NT2/D1 (cell line): ENCODE data around the gene APOBR.

Experiments
- SUZ12 ChIP-seq: IDR thresholded peaks from 2 replicates; pipeline ENCODE4 v1.6.1; 2011; ENCODE audit not compliant: insufficient read length, insufficient read depth; ENCODE audit errors: extremely low read depth
- YY1 ChIP-seq: IDR thresholded peaks from 2 replicates; pipeline ENCODE4 v1.6.1; 2011; ENCODE audit not compliant: insufficient read length, insufficient read depth
- ZNF274 ChIP-seq: IDR thresholded peaks from 2 replicates; pipeline ENCODE4 v1.6.1; 2011; ENCODE audit warnings: mild to moderate bottlenecking, low read depth, low read length

DNA sequence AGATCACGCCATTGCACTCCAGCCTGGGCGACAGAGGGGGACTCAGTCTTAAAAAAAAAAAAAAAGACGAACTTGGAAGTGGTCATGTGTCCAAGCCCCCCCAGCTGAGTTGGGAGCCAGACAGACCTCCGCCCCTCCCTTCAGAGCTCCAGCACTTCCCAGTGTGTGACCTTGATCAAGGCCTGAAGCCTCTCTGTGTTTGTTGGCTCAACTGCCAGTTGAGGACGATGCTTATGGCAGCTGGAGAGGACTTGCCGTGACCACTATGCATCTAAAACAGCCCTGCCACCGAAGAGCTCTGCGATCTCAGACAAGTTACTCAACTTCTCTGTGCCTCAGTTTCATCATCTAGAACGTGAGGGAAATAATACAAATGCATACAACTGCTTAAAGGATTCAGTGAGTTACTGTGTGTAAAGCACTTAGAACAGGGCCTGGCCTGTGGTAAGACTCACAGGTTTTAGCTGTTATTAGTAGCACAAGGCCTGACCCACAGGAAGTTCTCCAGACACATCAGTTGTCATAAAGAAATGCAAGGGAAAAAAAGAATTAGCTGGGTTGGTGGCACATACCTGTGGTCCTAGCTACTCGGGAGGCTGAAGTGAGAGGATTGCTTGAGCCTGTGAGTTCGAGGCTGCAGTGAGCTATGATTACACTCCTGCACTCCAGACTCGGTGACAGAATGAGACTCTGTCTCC lies 19.2 kb downstream of the APOBR start:
- TF ChIP-seq SUZ12 (no peak), ZNF274 (no peak), YY1 (no peak)
